ENCODE results near the gene IRS1. TPM values are rescaled to one million over a fixed set of nuclear protein-coding genes. Genes with fewer than 3 reads are reported as not detected.
A peak's percentile ranks its signal among the peaks of the same experiment; 100 is the strongest.

IRS1 gene
- polyA plus RNA-seq, 1 experiment = 13.0 TPM

GRCh38 chr2:226799976-226800940 is 638 bp upstream of the IRS1 start:
- CTCF ChIA-PET = interaction anchor here (0.6 to 4.8 kb wide), 16 partner anchors 11 to 1131 kb away, joined by 3 to 30 read pairs (median 4); no protein-coding TSS in a partner anchor
- no peak for TF ChIP-seq CTCF (IDR thresholded peaks at IDR 0.05; ENCODE audit: insufficient read depth, low read depth, low read length)
- DNase-seq (ENCODE audit: low read depth) = no peak
- no peaks in the 10 kb centered on the region for H3K27me3 ChIP-seq (ENCODE audit: control insufficient read depth, insufficient read depth, low read length)
- peak overlapping the region; percentile 99 for H3K4me3 ChIP-seq (ENCODE audit: low read depth, low read length)
- POLR2A ChIA-PET = interaction anchor here (0.6 to 1.0 kb wide), 3 partner anchors 178 to 587 kb away, joined by 3 to 16 read pairs (median 3); no protein-coding TSS in a partner anchor
- peaks cover 22% of the 10 kb centered on the region for H3K36me3 ChIP-seq (ENCODE audit: control insufficient read depth, insufficient read depth, low read length)

GRCh38 chr2:226798422-226799210 is 1.0 kb downstream of the IRS1 start:
- POLR2A ChIA-PET = interaction anchor here (0.6 kb wide), 1 partner anchor 321 kb away, joined by 3 read pairs; no protein-coding TSS in a partner anchor
- no peaks in the 10 kb centered on the region for H3K27me3 ChIP-seq (ENCODE audit: control insufficient read depth, insufficient read depth, low read length)
- peak overlapping the region; percentile 99 for H3K4me3 ChIP-seq (ENCODE audit: low read depth, low read length)
- CTCF ChIA-PET = interaction anchor here (0.5 to 3.0 kb wide), 13 partner anchors 10 to 1129 kb away, joined by 3 to 14 read pairs (median 4); no protein-coding TSS in a partner anchor
- TF ChIP-seq CTCF (IDR thresholded peaks at IDR 0.05; ENCODE audit: insufficient read depth, low read depth, low read length) = peak; percentile 38
- no peak for DNase-seq (ENCODE audit: low read depth)
- H3K36me3 ChIP-seq (ENCODE audit: control insufficient read depth, insufficient read depth, low read length) = peaks cover 26% of the 10 kb centered on the region

GRCh38 chr2:226797989-226798421 is 1.6 kb downstream of the IRS1 start:
- Histone ChIP-seq H3K36me3 (ENCODE audit: control insufficient read depth, insufficient read depth, low read length) (peaks cover 26% of the 10 kb centered on the region), H3K4me3 (ENCODE audit: low read depth, low read length) (peak overlapping the region; percentile 99), H3K27me3 (ENCODE audit: control insufficient read depth, insufficient read depth, low read length) (no peaks in the 10 kb centered on the region)
- no peak for TF ChIP-seq CTCF (IDR thresholded peaks at IDR 0.05; ENCODE audit: insufficient read depth, low read depth, low read length)
- CTCF ChIA-PET = interaction anchor here (0.6 to 3.0 kb wide), 10 partner anchors 9 to 1129 kb away, joined by 3 to 14 read pairs (median 4); no protein-coding TSS in a partner anchor
- no peak for DNase-seq (ENCODE audit: low read depth)
- POLR2A ChIA-PET = interaction anchor here (0.6 kb wide), 1 partner anchor 320 kb away, joined by 3 read pairs; no protein-coding TSS in a partner anchor

GRCh38 chr2:226797289-226797988 is 2.2 kb downstream of the IRS1 start:
- peaks cover 26% of the 10 kb centered on the region for H3K36me3 ChIP-seq (ENCODE audit: control insufficient read depth, insufficient read depth, low read length)
- ChIA-PET CTCF (interaction anchor here (0.9 to 3.0 kb wide), 9 partner anchors 9 to 1128 kb away, joined by 3 to 12 read pairs (median 5); no protein-coding TSS in a partner anchor), POLR2A (no interaction called here)
- no peak for DNase-seq (ENCODE audit: low read depth)
- H3K27me3 ChIP-seq (ENCODE audit: control insufficient read depth, insufficient read depth, low read length) = no peaks in the 10 kb centered on the region
- H3K4me3 ChIP-seq (ENCODE audit: low read depth, low read length) = peak overlapping the region; percentile 99
- no peak for TF ChIP-seq CTCF (IDR thresholded peaks at IDR 0.05; ENCODE audit: insufficient read depth, low read depth, low read length)
